ENCODE data around the gene LTB4R2.

The LTB4R2 gene

GRCh38 chr14:24271134-24271833 is 38.7 kb upstream of the LTB4R2 start, which contains the start of gene RABGGTA:
TSS of gene RABGGTA (minus strand) at chr14:24271597. CDS start at chr14:24271115, 482 bp downstream.
- peak; percentile 96 for DNase-seq (ENCODE audit: low spot score)
- TF ChIP-seq CTCF (IDR thresholded peaks at IDR 0.05; ENCODE audit: extremely low read depth, missing control alignments): peak; percentile 86

- DNase-seq (ENCODE audit: low spot score): no peak
Measured at GRCh38 chr14:24271834-24272263, 38.1 kb upstream of the LTB4R2 start.

GRCh38 chr14:24272467-24272866 is 37.5 kb upstream of the LTB4R2 start:
- TF ChIP-seq CTCF (IDR thresholded peaks at IDR 0.05; ENCODE audit: extremely low read depth, missing control alignments): no peak
- no peak for DNase-seq (ENCODE audit: low spot score)

More at GRCh38 chr14:24271834-24272263, 38.1 kb upstream of the LTB4R2 start:
- TF ChIP-seq CTCF (IDR thresholded peaks at IDR 0.05; ENCODE audit: extremely low read depth, missing control alignments): no peak

GRCh38 chr14:24273422-24273998 is 36.4 kb upstream of the LTB4R2 start:
- no peak for DNase-seq (ENCODE audit: low spot score)

GRCh38 chr14:24274101-24274543 is 35.8 kb upstream of the LTB4R2 start:
- TF ChIP-seq CTCF (IDR thresholded peaks at IDR 0.05; ENCODE audit: extremely low read depth, missing control alignments): no peak

More at GRCh38 chr14:24273422-24273998, 36.4 kb upstream of the LTB4R2 start:
- no peak for TF ChIP-seq CTCF (IDR thresholded peaks at IDR 0.05; ENCODE audit: extremely low read depth, missing control alignments)

GRCh38 chr14:24277071-24277470 is 32.9 kb upstream of the LTB4R2 start:
- no peak for DNase-seq (ENCODE audit: low spot score)
- no peak for TF ChIP-seq CTCF (IDR thresholded peaks at IDR 0.05; ENCODE audit: extremely low read depth, missing control alignments)

More at GRCh38 chr14:24274101-24274543, 35.8 kb upstream of the LTB4R2 start:
- peak; percentile 79 for DNase-seq (ENCODE audit: low spot score)

- no peak for TF ChIP-seq CTCF (IDR thresholded peaks at IDR 0.05; ENCODE audit: extremely low read depth, missing control alignments)
- DNase-seq (ENCODE audit: low spot score): no peak
Measured at GRCh38 chr14:24277606-24278321, 32.2 kb upstream of the LTB4R2 start.
